HL-60 (cell line): Measurements from ENCODE around the gene TTC39A.

Experiments used
- DNase-seq, 2 experiments: peaks; one replicate each; pipeline ENCODE4 v3.0.0-alpha.2; 2010 to 2020; ENCODE audit warnings: low read depth in 1 of 2, low spot score in 1 of 2
- H3K27ac ChIP-seq: fragments of 250-450 bp; sonication (Bioruptor Pico); replicated peaks from 2 replicates; pipeline ENCODE4 v1.5.1; 2020; ENCODE audit warnings: mild to moderate bottlenecking, moderate library complexity
- H3K27me3 ChIP-seq: fragments of 250-450 bp; sonication (Bioruptor Pico); 2 replicates; pipeline ENCODE4 v1.5.1; 2021; ENCODE audit warnings: mild to moderate bottlenecking, moderate library complexity; ENCODE audit not compliant: insufficient read depth, poor library complexity, severe bottlenecking
- H3K4me3 ChIP-seq: replicated peaks from 2 replicates; pipeline ENCODE4 v1.5.1; 2011; ENCODE audit warnings: mild to moderate bottlenecking, control low read depth, low read length; ENCODE audit not compliant: insufficient read depth
- GABPA ChIP-seq: IDR thresholded peaks from 2 replicates; pipeline ENCODE4 v1.6.1; 2012; ENCODE audit warnings: low read depth
- POLR2AphosphoS5 ChIP-seq: IDR thresholded peaks from 2 replicates; pipeline ENCODE4 v1.6.1; 2012; ENCODE audit warnings: low read depth
- SPI1 ChIP-seq: IDR thresholded peaks from 2 replicates; pipeline ENCODE4 v1.6.1; 2012; ENCODE audit warnings: low read depth, mild to moderate bottlenecking, borderline replicate concordance
- TF ChIP-seq, protein P1 (sequence below): IDR thresholded peaks from 2 replicates; pipeline ENCODE4 v1.6.1; 2012; ENCODE audit warnings: low read depth; ENCODE audit not compliant: insufficient replicate concordance
- TF ChIP-seq, protein P2 (sequence below): IDR thresholded peaks from one replicate; pipeline ENCODE4 v1.5.1; 2011; ENCODE audit warnings: low read length, control low read depth, inconsistent platforms; ENCODE audit not compliant: insufficient read depth

The TTC39A gene

DNA sequence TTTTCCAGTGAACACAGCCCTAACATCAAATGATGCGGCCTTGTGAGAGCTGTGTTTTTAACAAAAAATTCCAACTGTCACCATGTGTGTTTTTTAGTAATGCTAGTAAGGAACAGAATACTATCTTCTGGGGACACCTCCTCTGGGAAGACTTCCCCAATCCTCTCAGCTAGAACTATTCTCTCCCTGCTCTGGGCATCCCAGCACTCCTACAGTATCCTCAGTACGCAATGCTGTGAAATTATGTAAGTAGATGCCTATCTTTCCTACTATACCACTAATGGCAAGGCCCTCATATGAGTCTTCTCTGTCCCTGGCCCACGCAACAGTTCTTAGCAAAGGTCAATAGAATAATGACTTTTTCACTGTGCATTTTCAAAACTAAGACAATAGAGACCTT, 19.5 kb upstream of the TTC39A start:
- no peak for DNase-seq
- H3K4me3 ChIP-seq, result no peak overlapping the region
- peaks cover 8% of the 10 kb centered on the region for H3K27me3 ChIP-seq
- TF ChIP-seq, protein P1, sequence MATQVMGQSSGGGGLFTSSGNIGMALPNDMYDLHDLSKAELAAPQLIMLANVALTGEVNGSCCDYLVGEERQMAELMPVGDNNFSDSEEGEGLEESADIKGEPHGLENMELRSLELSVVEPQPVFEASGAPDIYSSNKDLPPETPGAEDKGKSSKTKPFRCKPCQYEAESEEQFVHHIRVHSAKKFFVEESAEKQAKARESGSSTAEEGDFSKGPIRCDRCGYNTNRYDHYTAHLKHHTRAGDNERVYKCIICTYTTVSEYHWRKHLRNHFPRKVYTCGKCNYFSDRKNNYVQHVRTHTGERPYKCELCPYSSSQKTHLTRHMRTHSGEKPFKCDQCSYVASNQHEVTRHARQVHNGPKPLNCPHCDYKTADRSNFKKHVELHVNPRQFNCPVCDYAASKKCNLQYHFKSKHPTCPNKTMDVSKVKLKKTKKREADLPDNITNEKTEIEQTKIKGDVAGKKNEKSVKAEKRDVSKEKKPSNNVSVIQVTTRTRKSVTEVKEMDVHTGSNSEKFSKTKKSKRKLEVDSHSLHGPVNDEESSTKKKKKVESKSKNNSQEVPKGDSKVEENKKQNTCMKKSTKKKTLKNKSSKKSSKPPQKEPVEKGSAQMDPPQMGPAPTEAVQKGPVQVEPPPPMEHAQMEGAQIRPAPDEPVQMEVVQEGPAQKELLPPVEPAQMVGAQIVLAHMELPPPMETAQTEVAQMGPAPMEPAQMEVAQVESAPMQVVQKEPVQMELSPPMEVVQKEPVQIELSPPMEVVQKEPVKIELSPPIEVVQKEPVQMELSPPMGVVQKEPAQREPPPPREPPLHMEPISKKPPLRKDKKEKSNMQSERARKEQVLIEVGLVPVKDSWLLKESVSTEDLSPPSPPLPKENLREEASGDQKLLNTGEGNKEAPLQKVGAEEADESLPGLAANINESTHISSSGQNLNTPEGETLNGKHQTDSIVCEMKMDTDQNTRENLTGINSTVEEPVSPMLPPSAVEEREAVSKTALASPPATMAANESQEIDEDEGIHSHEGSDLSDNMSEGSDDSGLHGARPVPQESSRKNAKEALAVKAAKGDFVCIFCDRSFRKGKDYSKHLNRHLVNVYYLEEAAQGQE, result no peak
- no peak overlapping the region for H3K27ac ChIP-seq

DNA sequence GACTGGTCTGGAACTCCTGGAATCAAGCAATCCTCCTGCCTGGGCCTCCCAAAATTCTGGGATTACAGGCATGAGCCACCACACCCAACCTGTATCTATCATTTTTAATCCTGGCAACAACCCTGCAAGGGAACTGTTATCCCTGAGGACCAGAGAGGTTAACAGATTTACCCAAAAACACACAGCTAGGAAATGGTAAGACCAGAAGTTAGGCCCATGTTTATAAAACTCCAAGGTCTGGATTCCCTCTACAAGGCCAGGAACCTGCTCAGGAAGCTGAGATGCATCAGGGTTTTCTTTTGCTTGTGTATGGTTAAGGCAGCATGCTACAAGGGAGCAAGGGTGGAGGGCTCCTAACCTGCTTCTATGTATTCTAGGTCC, 17.8 kb upstream of the TTC39A start:
- H3K27ac ChIP-seq, result no peak overlapping the region
- TF ChIP-seq POLR2AphosphoS5 (no peak), SPI1 (no peak), GABPA (no peak)
- TF ChIP-seq, protein P2, sequence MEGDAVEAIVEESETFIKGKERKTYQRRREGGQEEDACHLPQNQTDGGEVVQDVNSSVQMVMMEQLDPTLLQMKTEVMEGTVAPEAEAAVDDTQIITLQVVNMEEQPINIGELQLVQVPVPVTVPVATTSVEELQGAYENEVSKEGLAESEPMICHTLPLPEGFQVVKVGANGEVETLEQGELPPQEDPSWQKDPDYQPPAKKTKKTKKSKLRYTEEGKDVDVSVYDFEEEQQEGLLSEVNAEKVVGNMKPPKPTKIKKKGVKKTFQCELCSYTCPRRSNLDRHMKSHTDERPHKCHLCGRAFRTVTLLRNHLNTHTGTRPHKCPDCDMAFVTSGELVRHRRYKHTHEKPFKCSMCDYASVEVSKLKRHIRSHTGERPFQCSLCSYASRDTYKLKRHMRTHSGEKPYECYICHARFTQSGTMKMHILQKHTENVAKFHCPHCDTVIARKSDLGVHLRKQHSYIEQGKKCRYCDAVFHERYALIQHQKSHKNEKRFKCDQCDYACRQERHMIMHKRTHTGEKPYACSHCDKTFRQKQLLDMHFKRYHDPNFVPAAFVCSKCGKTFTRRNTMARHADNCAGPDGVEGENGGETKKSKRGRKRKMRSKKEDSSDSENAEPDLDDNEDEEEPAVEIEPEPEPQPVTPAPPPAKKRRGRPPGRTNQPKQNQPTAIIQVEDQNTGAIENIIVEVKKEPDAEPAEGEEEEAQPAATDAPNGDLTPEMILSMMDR, result no peak
- TF ChIP-seq, protein P1, result no peak
- no peak overlapping the region for H3K4me3 ChIP-seq
- peaks cover 17% of the 10 kb centered on the region for H3K27me3 ChIP-seq
- no peak for DNase-seq

DNA sequence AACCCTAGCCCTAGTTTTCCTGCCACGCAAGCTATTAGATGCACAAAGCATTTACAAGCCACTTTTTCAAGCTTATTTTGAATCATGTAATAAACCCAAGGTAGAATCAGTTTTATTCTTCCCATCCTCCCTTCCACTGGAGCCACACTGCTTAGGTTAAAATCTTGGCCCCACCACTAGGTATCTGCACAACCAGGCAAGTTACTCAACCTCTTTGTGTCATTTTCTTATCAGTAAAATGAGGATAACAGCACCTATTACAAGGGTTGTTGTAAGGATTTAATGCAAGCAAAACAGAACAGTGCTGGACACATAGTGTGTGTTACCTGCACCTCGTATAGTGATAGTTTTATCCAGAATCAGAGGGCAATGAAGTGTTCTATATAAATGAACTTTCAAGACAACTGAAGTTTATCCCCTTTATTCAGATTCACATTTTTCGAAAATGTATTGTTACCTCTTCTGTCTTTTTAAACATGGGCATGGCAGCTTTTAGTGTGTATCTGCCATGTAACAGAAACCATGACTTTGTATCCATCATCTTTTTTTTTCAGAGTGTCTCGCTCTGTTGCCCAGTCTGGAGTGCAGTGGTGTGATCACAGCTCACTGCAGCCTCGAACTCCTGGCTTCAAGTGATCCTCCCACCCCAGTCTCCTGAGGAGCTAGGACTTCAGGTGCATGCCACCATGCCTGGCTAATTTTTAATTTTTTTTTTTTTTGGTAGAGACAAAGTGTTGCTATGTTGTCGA, 17.2 kb upstream of the TTC39A start:
- H3K4me3 ChIP-seq, result no peak overlapping the region
- H3K27ac ChIP-seq, result no peak overlapping the region
- H3K27me3 ChIP-seq, result peaks cover 17% of the 10 kb centered on the region
- TF ChIP-seq SPI1, result no peak
- no peak for TF ChIP-seq POLR2AphosphoS5
- TF ChIP-seq, protein P1, result no peak
- TF ChIP-seq, protein P2, result no peak
- no peak for TF ChIP-seq GABPA
- no peak for DNase-seq
